Endothelial cell of umbilical vein (primary cell): ENCODE data around the gene PLAC1.

ENCODE experiments used
- CTCF ChIP-seq, 2 donors: IDR thresholded peaks; 1 replicate in 1 of 2; 2 replicates in 1 of 2; pipeline ENCODE4 v1.5.1; 2011; ENCODE audit warnings: low read length in 2 of 2, mild to moderate bottlenecking in 2 of 2, moderate library complexity in 2 of 2, control low read depth in 1 of 2, inconsistent platforms in 1 of 2, low read depth in 1 of 2; ENCODE audit not compliant: insufficient read depth in 1 of 2; ENCODE audit errors: extremely low read depth in 1 of 2
- EZH2 ChIP-seq: IDR thresholded peaks from 2 replicates; pipeline ENCODE4 v1.6.1; 2012; ENCODE audit warnings: borderline replicate concordance, low read depth, mild to moderate bottlenecking, moderate library complexity, low read length, inconsistent platforms; ENCODE audit not compliant: severe bottlenecking
- GATA2 ChIP-seq: IDR thresholded peaks from 2 replicates; pipeline ENCODE4 v1.7.0; 2011; ENCODE audit warnings: low read depth, mild to moderate bottlenecking, moderate library complexity, mixed read lengths, low read length; ENCODE audit not compliant: insufficient read length, insufficient read depth
- JUN ChIP-seq: IDR thresholded peaks from 2 replicates; pipeline ENCODE4 v1.6.1; 2011; ENCODE audit warnings: borderline replicate concordance, low read depth; ENCODE audit not compliant: insufficient read length, insufficient read depth
- MAX ChIP-seq: IDR thresholded peaks from 2 replicates; pipeline ENCODE4 v1.6.1; 2011; ENCODE audit not compliant: insufficient read depth, insufficient read length
- POLR2A ChIP-seq: IDR thresholded peaks from 2 replicates; pipeline ENCODE4 v1.6.1; 2012; ENCODE audit warnings: low read depth, mild to moderate bottlenecking, control low read depth, low read length
- POLR2AphosphoS5 ChIP-seq: IDR thresholded peaks from 2 replicates; pipeline ENCODE4 v1.6.1; 2012; ENCODE audit warnings: low read depth, mild to moderate bottlenecking, control low read depth, low read length, moderate library complexity; ENCODE audit not compliant: insufficient read depth

- TF ChIP-seq CTCF (IDR thresholded peaks at IDR 0.05; ENCODE audit: extremely low read depth in 1 of 2, insufficient read depth in 1 of 2, low read depth in 1 of 2, low read length in 2 of 2) (no peak), EZH2 (no peak), POLR2AphosphoS5 (no peak), MAX (no peak), POLR2A (no peak), GATA2 (no peak), JUN (no peak)
Observed at GRCh38 chrX:134526399-134526798, 131.9 kb downstream of the PLAC1 start.
